IPS-15b (cell line): ENCODE measurements around the gene MBNL1.
"Not testable (repeated sequence)": the region's sequence is repeated elsewhere in the genome, so short reads cannot be mapped to it uniquely, and the experiment has no call there.

Experiments
- H3K27me3 ChIP-seq: one replicate; pipeline ENCODE4 v1.6.1; 2013; ENCODE audit warnings: low read length; ENCODE audit not compliant: control insufficient read depth, insufficient read depth
- H3K36me3 ChIP-seq: one replicate; pipeline ENCODE4 v1.6.1; 2013; ENCODE audit warnings: low read length; ENCODE audit not compliant: control insufficient read depth, insufficient read depth
- H3K4me1 ChIP-seq: one replicate; pipeline ENCODE4 v1.6.1; 2013; ENCODE audit warnings: mild to moderate bottlenecking, low read length; ENCODE audit not compliant: control insufficient read depth, insufficient read depth
- H3K4me3 ChIP-seq: one replicate; pipeline ENCODE4 v1.5.1; 2013; ENCODE audit warnings: low read depth, low read length
- H3K9ac ChIP-seq: one replicate; pipeline ENCODE4 v1.6.1; 2013; ENCODE audit warnings: low read depth, mild to moderate bottlenecking, low read length
- H3K9me3 ChIP-seq: one replicate; pipeline ENCODE4 v1.6.1; 2013; ENCODE audit warnings: mild to moderate bottlenecking, low read length; ENCODE audit not compliant: control insufficient read depth, insufficient read depth

Gene MBNL1

DNA sequence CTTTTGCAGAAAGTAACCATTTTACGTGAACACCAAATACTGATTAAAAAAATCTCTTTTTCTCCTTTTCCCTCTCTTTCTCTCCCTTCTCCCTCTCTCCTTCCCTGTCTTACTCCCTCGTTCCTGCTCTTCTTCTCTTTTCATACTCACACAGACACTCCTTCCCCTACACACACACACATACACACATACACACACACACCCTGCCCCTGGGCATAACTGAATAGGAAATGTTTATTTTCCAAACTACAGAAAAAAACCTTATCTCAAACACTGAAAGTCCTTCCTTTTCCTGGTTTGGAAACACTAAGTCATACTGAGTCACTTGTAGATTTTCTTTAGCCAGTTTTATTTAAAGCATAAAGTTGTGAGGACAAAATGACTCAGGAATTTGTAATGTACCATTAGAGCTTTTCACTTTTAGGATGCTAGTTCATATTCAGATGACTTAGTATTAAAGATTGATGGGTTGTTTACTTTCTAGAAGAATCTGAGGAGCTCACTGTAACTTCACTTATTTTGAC, 62.4 kb downstream of the MBNL1 start:
- Histone ChIP-seq H3K27me3 (no peaks in the 10 kb centered on the region), H3K9ac (no peak overlapping the region), H3K4me1 (no peaks in the 10 kb centered on the region), H3K36me3 (no peaks in the 10 kb centered on the region), H3K4me3 (no peak overlapping the region), H3K9me3 (no peaks in the 10 kb centered on the region)

DNA sequence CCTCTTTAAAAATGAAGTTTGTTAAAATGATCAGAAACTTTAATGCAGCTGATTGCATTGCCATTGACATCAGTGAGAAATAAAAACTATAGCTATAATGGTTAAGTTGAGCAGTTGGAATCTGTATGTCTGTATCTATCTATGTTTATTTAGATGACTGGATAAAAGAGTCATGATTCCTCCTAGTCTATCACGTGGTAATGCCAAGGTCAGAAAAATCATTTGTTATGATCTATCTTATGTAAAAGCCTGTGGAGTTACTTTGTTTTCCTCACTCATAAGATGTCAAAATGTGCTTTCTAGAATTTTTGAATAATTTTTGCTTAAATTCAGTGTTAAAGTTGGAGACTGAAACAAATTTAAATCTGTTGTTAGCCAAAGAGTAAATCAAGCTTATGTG, 63.3 kb downstream of the MBNL1 start:
- Histone ChIP-seq H3K36me3 (no peaks in the 10 kb centered on the region), H3K9ac (no peak overlapping the region), H3K4me3 (no peak overlapping the region), H3K4me1 (no peaks in the 10 kb centered on the region), H3K9me3 (no peaks in the 10 kb centered on the region), H3K27me3 (no peaks in the 10 kb centered on the region)

DNA sequence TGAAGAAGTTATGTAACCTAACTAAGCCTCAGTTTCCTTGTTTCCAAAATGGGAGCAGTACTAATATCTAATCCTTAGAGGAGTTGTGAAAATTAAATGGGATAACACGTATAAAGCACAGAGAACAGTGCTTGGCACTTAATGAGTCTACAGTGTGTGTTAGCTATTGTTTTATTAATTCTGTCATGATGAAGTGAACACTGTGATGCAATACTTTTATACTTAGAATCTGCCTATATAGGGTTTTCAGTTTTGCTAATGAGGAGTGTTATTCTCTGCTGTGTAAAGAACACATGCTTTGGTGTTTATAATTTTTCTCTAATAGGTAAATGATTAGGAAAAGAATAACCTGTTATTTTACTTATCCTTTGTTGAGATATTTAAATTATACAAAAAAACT, 65.2 kb downstream of the MBNL1 start:
- Histone ChIP-seq H3K4me1 (no peaks in the 10 kb centered on the region), H3K9ac (no peak overlapping the region), H3K27me3 (no peaks in the 10 kb centered on the region), H3K36me3 (no peaks in the 10 kb centered on the region), H3K4me3 (no peak overlapping the region), H3K9me3 (no peaks in the 10 kb centered on the region)

DNA sequence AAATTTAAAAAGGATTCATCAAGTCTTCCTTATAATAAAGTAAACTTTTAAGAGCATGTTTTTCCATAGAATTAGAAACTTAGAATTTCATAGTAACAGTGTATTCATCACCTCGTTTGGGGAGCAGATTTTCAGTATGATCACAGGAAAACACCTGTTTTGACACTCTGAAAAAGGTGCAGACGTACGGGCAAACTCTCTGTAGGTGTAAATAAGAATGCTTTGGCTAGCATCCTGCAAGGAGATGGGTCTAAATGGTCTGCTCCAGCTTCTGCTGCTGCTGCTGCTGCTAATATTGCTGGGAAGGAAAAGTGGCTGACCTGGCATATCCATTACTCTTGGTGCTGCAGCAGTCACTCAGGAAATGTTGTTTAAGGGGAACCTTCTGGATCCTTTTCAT, 66.0 kb downstream of the MBNL1 start:
- Histone ChIP-seq H3K36me3 (no peaks in the 10 kb centered on the region), H3K9ac (no peak overlapping the region), H3K4me3 (no peak overlapping the region), H3K4me1 (no peaks in the 10 kb centered on the region), H3K9me3 (no peaks in the 10 kb centered on the region), H3K27me3 (no peaks in the 10 kb centered on the region)

GRCh38 chr3:152335273-152335672, 66.5 kb downstream of the MBNL1 start:
- Histone ChIP-seq H3K4me3 (no peak overlapping the region), H3K9ac (no peak overlapping the region), H3K4me1 (no peaks in the 10 kb centered on the region)

DNA sequence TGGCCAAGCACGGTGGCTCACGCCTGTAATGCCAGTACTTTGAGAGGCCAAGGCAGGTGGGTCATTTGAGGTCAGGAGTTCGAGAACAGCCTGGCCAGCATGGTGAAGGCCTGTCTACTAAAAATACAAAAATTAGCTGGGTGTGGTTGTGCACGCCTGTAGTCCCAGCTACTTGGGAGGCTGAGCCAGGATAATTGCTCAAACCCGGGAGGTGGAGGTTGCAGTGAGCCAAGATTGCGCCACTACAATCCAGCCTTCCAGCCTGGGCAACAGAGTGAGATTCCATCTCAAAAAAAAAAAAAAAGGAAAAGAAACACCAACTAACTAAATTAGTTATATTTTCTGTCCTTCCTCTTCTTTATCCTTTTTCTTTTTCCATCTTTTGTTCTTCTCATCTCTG, 68.6 kb downstream of the MBNL1 start:
- H3K4me1 ChIP-seq, H3K4me3 ChIP-seq: not testable (repeated sequence)

More at GRCh38 chr3:152335273-152335672, 66.5 kb downstream of the MBNL1 start:
- Histone ChIP-seq H3K9me3 (no peaks in the 10 kb centered on the region), H3K36me3 (no peaks in the 10 kb centered on the region), H3K27me3 (no peaks in the 10 kb centered on the region)

DNA sequence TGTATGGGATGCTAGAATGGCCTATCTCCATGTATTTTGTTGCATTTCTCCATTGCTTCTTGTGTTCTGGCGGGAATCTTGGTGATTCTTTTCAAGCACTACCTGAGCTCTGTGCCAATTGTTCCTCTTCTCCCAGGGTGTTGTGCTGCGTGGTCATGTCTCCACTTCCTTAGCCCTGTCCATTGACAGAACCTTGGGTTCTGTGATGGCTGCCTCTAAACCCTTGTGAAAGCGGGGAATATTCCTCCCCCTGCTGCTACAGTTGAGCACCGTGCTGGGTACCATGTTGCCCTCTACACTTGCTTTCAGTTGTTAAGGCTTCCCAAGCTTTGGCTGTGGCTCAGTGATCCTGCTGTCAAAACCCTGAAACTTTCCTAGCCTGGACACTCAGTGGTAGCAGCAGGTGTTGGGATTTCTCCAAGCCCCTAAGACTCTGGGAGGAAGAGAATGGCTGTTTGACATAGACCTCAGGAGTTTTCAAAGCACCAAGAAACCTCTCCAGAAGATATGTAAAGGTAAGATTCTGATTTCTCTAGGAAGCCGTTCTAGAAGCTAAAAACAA, 69.5 kb downstream of the MBNL1 start:
- H3K9ac ChIP-seq = no peak overlapping the region
- no peak overlapping the region for H3K4me3 ChIP-seq
- H3K27me3 ChIP-seq = no peaks in the 10 kb centered on the region
- no peaks in the 10 kb centered on the region for H3K36me3 ChIP-seq
- H3K4me1 ChIP-seq = no peaks in the 10 kb centered on the region
- no peaks in the 10 kb centered on the region for H3K9me3 ChIP-seq

More for the DNA sequence above, 68.6 kb downstream of the MBNL1 start:
- H3K27me3 ChIP-seq, H3K9ac ChIP-seq, H3K36me3 ChIP-seq, H3K9me3 ChIP-seq: not testable (repeated sequence)

DNA sequence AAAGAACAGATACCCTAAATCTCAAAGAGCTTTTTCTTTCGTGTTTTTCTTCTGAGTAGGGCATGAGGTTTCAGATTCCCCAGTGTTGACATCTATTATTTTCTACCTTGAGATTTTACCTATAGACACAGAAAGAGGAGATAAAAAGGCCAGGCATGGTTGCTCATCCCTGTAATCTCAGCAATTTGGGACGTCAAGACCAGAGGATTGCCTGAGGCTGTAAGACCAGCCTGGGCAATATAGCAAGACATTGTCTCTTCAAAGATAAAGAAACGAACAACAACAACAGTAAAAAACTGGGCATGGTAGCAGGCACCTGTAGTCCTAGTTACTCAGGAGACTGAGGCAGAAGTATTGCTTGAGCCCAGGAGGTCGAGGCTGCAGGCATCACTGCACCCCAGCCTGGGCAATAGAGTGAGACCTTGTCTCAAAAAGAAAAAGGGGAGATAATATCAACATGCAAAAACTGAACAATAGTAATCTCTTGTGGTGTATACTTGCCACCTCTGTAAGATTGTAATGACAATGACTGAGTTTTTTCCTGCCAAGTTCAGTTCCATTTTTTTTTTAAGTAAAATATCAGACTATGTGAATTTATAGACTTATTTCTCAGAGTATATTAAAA, 71.3 kb downstream of the MBNL1 start:
- no peaks in the 10 kb centered on the region for H3K9me3 ChIP-seq
- H3K4me3 ChIP-seq = no peak overlapping the region
- no peaks in the 10 kb centered on the region for H3K27me3 ChIP-seq
- no peaks in the 10 kb centered on the region for H3K36me3 ChIP-seq
- H3K9ac ChIP-seq = no peak overlapping the region
- no peaks in the 10 kb centered on the region for H3K4me1 ChIP-seq

DNA sequence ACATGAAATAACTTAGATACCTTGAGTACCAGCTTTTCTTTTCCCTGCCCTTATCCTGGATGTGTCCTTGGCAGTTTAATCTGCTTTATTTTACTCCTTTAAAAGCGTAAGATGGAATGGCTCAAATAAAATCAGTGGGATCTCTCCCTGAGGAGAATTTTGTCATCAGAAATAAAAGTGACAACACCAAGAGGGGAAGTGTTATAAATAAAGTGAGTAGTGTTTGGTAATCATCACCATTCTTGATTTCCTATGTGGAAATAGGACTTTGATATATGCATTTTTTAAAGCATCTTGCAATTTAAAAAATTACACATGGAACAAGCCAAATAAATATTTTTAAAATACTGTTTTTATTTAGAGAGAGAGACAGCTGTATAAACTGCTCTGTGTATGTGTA, 76.5 kb downstream of the MBNL1 start:
- Histone ChIP-seq H3K36me3 (no peaks in the 10 kb centered on the region), H3K9ac (no peak overlapping the region), H3K9me3 (no peaks in the 10 kb centered on the region), H3K27me3 (no peaks in the 10 kb centered on the region), H3K4me1 (no peaks in the 10 kb centered on the region), H3K4me3 (no peak overlapping the region)

GRCh38 chr3:152346058-152346457, 77.3 kb downstream of the MBNL1 start:
- H3K4me3 ChIP-seq = no peak overlapping the region
- no peaks in the 10 kb centered on the region for H3K4me1 ChIP-seq
- no peaks in the 10 kb centered on the region for H3K9me3 ChIP-seq
- H3K36me3 ChIP-seq = no peaks in the 10 kb centered on the region
- H3K27me3 ChIP-seq = no peaks in the 10 kb centered on the region
- no peak overlapping the region for H3K9ac ChIP-seq

DNA sequence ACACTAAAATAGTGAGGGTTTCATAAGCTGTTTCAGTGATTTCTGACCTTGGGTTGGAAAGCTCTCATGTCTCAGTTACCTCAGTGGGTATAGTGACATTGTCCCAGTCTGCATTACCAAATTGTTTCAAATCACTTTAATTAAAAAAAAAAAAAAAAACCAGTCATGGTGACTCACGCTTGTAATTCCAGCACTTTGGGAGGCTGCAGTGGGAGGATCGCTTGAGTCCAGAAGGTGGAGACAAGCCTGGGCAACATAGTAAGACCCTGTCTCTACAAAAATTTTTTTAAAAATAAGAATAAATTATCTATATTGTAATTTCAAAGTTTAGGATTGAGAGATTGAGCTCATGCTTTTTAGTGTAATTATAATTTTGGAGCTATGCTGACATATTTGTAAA, 78.0 kb downstream of the MBNL1 start:
- no peaks in the 10 kb centered on the region for H3K27me3 ChIP-seq
- H3K9me3 ChIP-seq = no peaks in the 10 kb centered on the region
- H3K4me1 ChIP-seq = no peaks in the 10 kb centered on the region
- no peaks in the 10 kb centered on the region for H3K36me3 ChIP-seq
- no peak overlapping the region for H3K9ac ChIP-seq
- no peak overlapping the region for H3K4me3 ChIP-seq

- H3K36me3 ChIP-seq = no peaks in the 10 kb centered on the region
- no peak overlapping the region for H3K9ac ChIP-seq
- H3K4me1 ChIP-seq = no peaks in the 10 kb centered on the region
Measured at GRCh38 chr3:152348436-152349177, 79.9 kb downstream of the MBNL1 start.

More at GRCh38 chr3:152348436-152349177, 79.9 kb downstream of the MBNL1 start:
- Histone ChIP-seq H3K27me3 (no peaks in the 10 kb centered on the region), H3K9me3 (no peaks in the 10 kb centered on the region), H3K4me3 (no peak overlapping the region)
